ENCODE data around the gene SDC4.

SDC4 gene

GRCh38 chr20:45306431-45306982, 41.7 kb downstream of the SDC4 start, which contains the start of gene RBPJL:
RBPJL (plus strand) TSS chr20:45306840; CDS start chr20:45306923, 83 bp downstream.
- no peak within 1 kb of the TSS for H3K9ac ChIP-seq (ENCODE audit: low read length)
- no peaks in the 10 kb centered on the region for H3K36me3 ChIP-seq (ENCODE audit: control insufficient read depth, insufficient read depth, low read length)
- no peak within 1 kb of the TSS for H3K27ac ChIP-seq (ENCODE audit: low read depth, low read length)
- peak within 1 kb of the TSS; percentile 51 for H3K4me3 ChIP-seq (ENCODE audit: low read length)
- H3K4me1 ChIP-seq (ENCODE audit: control insufficient read depth, insufficient read depth, low read length) = no peaks in the 10 kb centered on the region
- H3K27me3 ChIP-seq (ENCODE audit: control insufficient read depth, insufficient read depth, low read length) = peaks cover 8% of the 10 kb centered on the region

GRCh38 chr20:45305262-45305661, 43.0 kb downstream of the SDC4 start:
- H3K4me3 ChIP-seq (ENCODE audit: low read length) = no peak overlapping the region
- H3K4me1 ChIP-seq (ENCODE audit: control insufficient read depth, insufficient read depth, low read length) = no peaks in the 10 kb centered on the region
- no peak overlapping the region for H3K9ac ChIP-seq (ENCODE audit: low read length)
- no peak overlapping the region for H3K27ac ChIP-seq (ENCODE audit: low read depth, low read length)
- no peaks in the 10 kb centered on the region for H3K36me3 ChIP-seq (ENCODE audit: control insufficient read depth, insufficient read depth, low read length)
- H3K27me3 ChIP-seq (ENCODE audit: control insufficient read depth, insufficient read depth, low read length) = peaks cover 5% of the 10 kb centered on the region

GRCh38 chr20:45304464-45304999, 43.7 kb downstream of the SDC4 start:
- no peak overlapping the region for H3K9ac ChIP-seq (ENCODE audit: low read length)
- H3K4me1 ChIP-seq (ENCODE audit: control insufficient read depth, insufficient read depth, low read length) = no peaks in the 10 kb centered on the region
- no peak overlapping the region for H3K4me3 ChIP-seq (ENCODE audit: low read length)
- H3K27ac ChIP-seq (ENCODE audit: low read depth, low read length) = no peak overlapping the region
- no peaks in the 10 kb centered on the region for H3K36me3 ChIP-seq (ENCODE audit: control insufficient read depth, insufficient read depth, low read length)
- peaks cover 5% of the 10 kb centered on the region for H3K27me3 ChIP-seq (ENCODE audit: control insufficient read depth, insufficient read depth, low read length)

GRCh38 chr20:45303586-45304463, 44.4 kb downstream of the SDC4 start:
- no peaks in the 10 kb centered on the region for H3K36me3 ChIP-seq (ENCODE audit: control insufficient read depth, insufficient read depth, low read length)
- H3K4me1 ChIP-seq (ENCODE audit: control insufficient read depth, insufficient read depth, low read length) = no peaks in the 10 kb centered on the region
- H3K4me3 ChIP-seq (ENCODE audit: low read length) = no peak overlapping the region
- H3K27ac ChIP-seq (ENCODE audit: low read depth, low read length) = no peak overlapping the region
- H3K27me3 ChIP-seq (ENCODE audit: control insufficient read depth, insufficient read depth, low read length) = peaks cover 5% of the 10 kb centered on the region
- H3K9ac ChIP-seq (ENCODE audit: low read length) = no peak overlapping the region

- no peak overlapping the region for H3K9ac ChIP-seq (ENCODE audit: low read length)
- H3K27me3 ChIP-seq (ENCODE audit: control insufficient read depth, insufficient read depth, low read length) = peaks cover 5% of the 10 kb centered on the region
- H3K27ac ChIP-seq (ENCODE audit: low read depth, low read length) = no peak overlapping the region
- no peaks in the 10 kb centered on the region for H3K4me1 ChIP-seq (ENCODE audit: control insufficient read depth, insufficient read depth, low read length)
- no peak overlapping the region for H3K4me3 ChIP-seq (ENCODE audit: low read length)
- H3K36me3 ChIP-seq (ENCODE audit: control insufficient read depth, insufficient read depth, low read length) = no peaks in the 10 kb centered on the region
These were observed 46.4 kb downstream of the SDC4 start for GRCh38 chr20:45301824-45302271.

GRCh38 chr20:45300961-45301360, 47.3 kb downstream of the SDC4 start:
- Histone ChIP-seq H3K4me1 (ENCODE audit: control insufficient read depth, insufficient read depth, low read length) (no peaks in the 10 kb centered on the region), H3K36me3 (ENCODE audit: control insufficient read depth, insufficient read depth, low read length) (no peaks in the 10 kb centered on the region), H3K9ac (ENCODE audit: low read length) (no peak overlapping the region), H3K27ac (ENCODE audit: low read depth, low read length) (no peak overlapping the region), H3K27me3 (ENCODE audit: control insufficient read depth, insufficient read depth, low read length) (no peaks in the 10 kb centered on the region), H3K4me3 (ENCODE audit: low read length) (no peak overlapping the region)

- Histone ChIP-seq H3K4me1 (ENCODE audit: control insufficient read depth, insufficient read depth, low read length) (no peaks in the 10 kb centered on the region), H3K27ac (ENCODE audit: low read depth, low read length) (no peak overlapping the region), H3K9ac (ENCODE audit: low read length) (no peak overlapping the region), H3K36me3 (ENCODE audit: control insufficient read depth, insufficient read depth, low read length) (no peaks in the 10 kb centered on the region), H3K4me3 (ENCODE audit: low read length) (no peak overlapping the region), H3K27me3 (ENCODE audit: control insufficient read depth, insufficient read depth, low read length) (no peaks in the 10 kb centered on the region)
These were observed 48.4 kb downstream of the SDC4 start for GRCh38 chr20:45299786-45300185.

GRCh38 chr20:45297786-45298497, 50.3 kb downstream of the SDC4 start:
- no peak overlapping the region for H3K9ac ChIP-seq (ENCODE audit: low read length)
- H3K36me3 ChIP-seq (ENCODE audit: control insufficient read depth, insufficient read depth, low read length) = no peaks in the 10 kb centered on the region
- peaks cover under 1% of the 10 kb centered on the region for H3K4me1 ChIP-seq (ENCODE audit: control insufficient read depth, insufficient read depth, low read length)
- peaks cover 2% of the 10 kb centered on the region for H3K27me3 ChIP-seq (ENCODE audit: control insufficient read depth, insufficient read depth, low read length)
- H3K27ac ChIP-seq (ENCODE audit: low read depth, low read length) = no peak overlapping the region
- no peak overlapping the region for H3K4me3 ChIP-seq (ENCODE audit: low read length)

- Histone ChIP-seq H3K36me3 (ENCODE audit: control insufficient read depth, insufficient read depth, low read length) (no peaks in the 10 kb centered on the region), H3K9ac (ENCODE audit: low read length) (no peak overlapping the region), H3K4me1 (ENCODE audit: control insufficient read depth, insufficient read depth, low read length) (peaks cover 2% of the 10 kb centered on the region), H3K27ac (ENCODE audit: low read depth, low read length) (no peak overlapping the region), H3K27me3 (ENCODE audit: control insufficient read depth, insufficient read depth, low read length) (peaks cover 5% of the 10 kb centered on the region), H3K4me3 (ENCODE audit: low read length) (no peak overlapping the region)
These were observed 53.6 kb downstream of the SDC4 start for GRCh38 chr20:45294659-45295058.

- peaks cover 2% of the 10 kb centered on the region for H3K4me1 ChIP-seq (ENCODE audit: control insufficient read depth, insufficient read depth, low read length)
- no peak overlapping the region for H3K9ac ChIP-seq (ENCODE audit: low read length)
- no peaks in the 10 kb centered on the region for H3K36me3 ChIP-seq (ENCODE audit: control insufficient read depth, insufficient read depth, low read length)
- no peak overlapping the region for H3K4me3 ChIP-seq (ENCODE audit: low read length)
- H3K27ac ChIP-seq (ENCODE audit: low read depth, low read length) = no peak overlapping the region
- H3K27me3 ChIP-seq (ENCODE audit: control insufficient read depth, insufficient read depth, low read length) = peaks cover 5% of the 10 kb centered on the region
These were observed 54.2 kb downstream of the SDC4 start for GRCh38 chr20:45294003-45294368.

GRCh38 chr20:45293041-45294002, 54.9 kb downstream of the SDC4 start:
- Histone ChIP-seq H3K27ac (ENCODE audit: low read depth, low read length) (no peak overlapping the region), H3K9ac (ENCODE audit: low read length) (no peak overlapping the region), H3K27me3 (ENCODE audit: control insufficient read depth, insufficient read depth, low read length) (peaks cover 5% of the 10 kb centered on the region), H3K4me3 (ENCODE audit: low read length) (peak overlapping the region; percentile 62), H3K4me1 (ENCODE audit: control insufficient read depth, insufficient read depth, low read length) (peaks cover 2% of the 10 kb centered on the region), H3K36me3 (ENCODE audit: control insufficient read depth, insufficient read depth, low read length) (no peaks in the 10 kb centered on the region)
